Fibroblast of lung (primary cell): ENCODE results near the gene PRDM16.

Source experiments
- EZH2 ChIP-seq: IDR thresholded peaks from 2 replicates; pipeline ENCODE4 v1.5.1; 2012; ENCODE audit warnings: low read length, control low read depth, mild to moderate bottlenecking; ENCODE audit errors: missing control alignments
- TF ChIP-seq, protein P1 (sequence below), 2 donors: IDR thresholded peaks in 1 of 2; conservative IDR thresholded peaks in 1 of 2; 1 replicate in 1 of 2; 2 replicates in 1 of 2; pipeline ENCODE4 v1.5.1; 2011 to 2012; ENCODE audit warnings: low read length in 2 of 2, control low read depth in 1 of 2, inconsistent platforms in 1 of 2, low read depth in 1 of 2, mild to moderate bottlenecking in 1 of 2

- TF ChIP-seq EZH2 = no peak
- TF ChIP-seq, protein P1, sequence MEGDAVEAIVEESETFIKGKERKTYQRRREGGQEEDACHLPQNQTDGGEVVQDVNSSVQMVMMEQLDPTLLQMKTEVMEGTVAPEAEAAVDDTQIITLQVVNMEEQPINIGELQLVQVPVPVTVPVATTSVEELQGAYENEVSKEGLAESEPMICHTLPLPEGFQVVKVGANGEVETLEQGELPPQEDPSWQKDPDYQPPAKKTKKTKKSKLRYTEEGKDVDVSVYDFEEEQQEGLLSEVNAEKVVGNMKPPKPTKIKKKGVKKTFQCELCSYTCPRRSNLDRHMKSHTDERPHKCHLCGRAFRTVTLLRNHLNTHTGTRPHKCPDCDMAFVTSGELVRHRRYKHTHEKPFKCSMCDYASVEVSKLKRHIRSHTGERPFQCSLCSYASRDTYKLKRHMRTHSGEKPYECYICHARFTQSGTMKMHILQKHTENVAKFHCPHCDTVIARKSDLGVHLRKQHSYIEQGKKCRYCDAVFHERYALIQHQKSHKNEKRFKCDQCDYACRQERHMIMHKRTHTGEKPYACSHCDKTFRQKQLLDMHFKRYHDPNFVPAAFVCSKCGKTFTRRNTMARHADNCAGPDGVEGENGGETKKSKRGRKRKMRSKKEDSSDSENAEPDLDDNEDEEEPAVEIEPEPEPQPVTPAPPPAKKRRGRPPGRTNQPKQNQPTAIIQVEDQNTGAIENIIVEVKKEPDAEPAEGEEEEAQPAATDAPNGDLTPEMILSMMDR (conservative IDR thresholded peaks at IDR 0.05 in 1 of 2, IDR thresholded peaks at IDR 0.05 in 1 of 2; ENCODE audit: low read depth in 1 of 2, low read length in 2 of 2) = no peak
Observed at GRCh38 chr1:3089490-3089889, 20.5 kb downstream of the PRDM16 start.
